HG02759 (cell line): ENCODE measurements around the gene SPATA3.
A peak's percentile ranks its signal among the peaks of the same experiment; 100 is the strongest.
"Not testable (repeated sequence)": the region's sequence is repeated elsewhere in the genome, so short reads cannot be mapped to it uniquely, and the experiment has no call there.

Source experiments
- ATAC-seq: cut with Tn5 transposase; IDR thresholded peaks from one replicate; pipeline ENCODE4 v1.9.1; 2021; ENCODE audit warnings: mild to moderate bottlenecking, moderate library complexity; ENCODE audit not compliant: unreplicated experiment

The SPATA3 gene

GRCh38 chr2:230968314-230968713 is 27.6 kb upstream of the SPATA3 start:
- not testable (repeated sequence) for ATAC-seq

- ATAC-seq, result no peak
Observed at GRCh38 chr2:230968921-230969658, 26.8 kb upstream of the SPATA3 start.

- ATAC-seq, result no peak
Observed at GRCh38 chr2:230969659-230970015, 26.3 kb upstream of the SPATA3 start.

GRCh38 chr2:230972046-230972445 is 23.9 kb upstream of the SPATA3 start:
- ATAC-seq, result no peak

- ATAC-seq, result peak; percentile 87
Observed at GRCh38 chr2:230974096-230974913, 21.6 kb upstream of the SPATA3 start.

- no peak for ATAC-seq
Observed at GRCh38 chr2:230975927-230976326, 20.0 kb upstream of the SPATA3 start.

GRCh38 chr2:230976671-230977171 is 19.2 kb upstream of the SPATA3 start:
- peak; percentile 33 for ATAC-seq

- ATAC-seq, result no peak
Observed at GRCh38 chr2:230980468-230980867, 15.5 kb upstream of the SPATA3 start.

- no peak for ATAC-seq
Observed at GRCh38 chr2:230981704-230982103, 14.2 kb upstream of the SPATA3 start.

GRCh38 chr2:230982126-230982525 is 13.8 kb upstream of the SPATA3 start:
- ATAC-seq, result no peak

GRCh38 chr2:230982528-230982927 is 13.4 kb upstream of the SPATA3 start:
- ATAC-seq, result no peak

- ATAC-seq, result no peak
Observed at GRCh38 chr2:230983566-230983965, 12.4 kb upstream of the SPATA3 start.

GRCh38 chr2:230984393-230985220 is 11.3 kb upstream of the SPATA3 start:
- peak; percentile 84 for ATAC-seq

- ATAC-seq, result no peak
Observed at GRCh38 chr2:230985519-230986231, 10.2 kb upstream of the SPATA3 start.

- no peak for ATAC-seq
Observed at GRCh38 chr2:230986520-230987136, 9.3 kb upstream of the SPATA3 start.

GRCh38 chr2:230987137-230988020 is 8.5 kb upstream of the SPATA3 start:
- peak; percentile 29 for ATAC-seq

GRCh38 chr2:230989731-230990130 is 6.2 kb upstream of the SPATA3 start:
- no peak for ATAC-seq

- no peak for ATAC-seq
Observed at GRCh38 chr2:230990131-230990898, 5.6 kb upstream of the SPATA3 start.

- no peak for ATAC-seq
Observed at GRCh38 chr2:230990899-230991150, 5.1 kb upstream of the SPATA3 start.
